K562 (cell line): ENCODE results near the gene NECTIN1. TPM values are rescaled to one million over a fixed set of nuclear protein-coding genes. Genes with fewer than 3 reads are reported as not detected.

Experiments used
- ATAC-seq: fragments of 200-7000 bp; cut with Tn5 transposase; 3 replicates; pipeline ENCODE4 v1.9.1; 2020; ENCODE audit warnings: moderate library complexity
- BruUV-seq: library from RNA; stranded (reverse); fragments of 400-500 nt; replicated peaks from 2 replicates; lab custom pipeline; 2021; lab: Mats Ljungman, UMichigan
- CTCF ChIA-PET: fragments of 300-600 bp; formaldehyde crosslinking; extraction: SDS; loops from one replicate; lab custom pipeline; 2021; ENCODE audit warnings: low intra/inter-chr PET ratio; lab: Yijun Ruan, JAX
- POLR2A ChIA-PET: fragments of 300-600, 350-650 bp; sonication (Branson Sonifier 250); formaldehyde crosslinking; extraction: SDS; loops from one replicate; lab custom pipeline; 2021; ENCODE audit warnings: antibody characterized with exemption, inconsistent platforms; lab: Yijun Ruan, JAX
- DNase-seq, 4 experiments: peaks; one replicate each; pipeline versions ENCODE4 v3.0.0 to v3.0.0-alpha.2; 2011 to 2018; ENCODE audit warnings: low spot score in 3 of 4, mixed read lengths in 3 of 4; ENCODE audit errors: extremely low read depth in 1 of 4
- FAIRE-seq: peaks from 2 replicates; lab custom pipeline; 2011; peaks lifted over from hg19 to GRCh38; lab: Jason Lieb, UNC
- H2AFZ ChIP-seq: 2 replicates; pipeline ENCODE4 v1.6.0; 2011; ENCODE audit warnings: low read depth, low read length, control low read depth, inconsistent platforms
- H3K27ac ChIP-seq: fragments of 200-600 bp; 3 replicates; pipeline ENCODE4 v1.8.0; 2011; ENCODE audit warnings: low read depth, mild to moderate bottlenecking, control low read depth, inconsistent platforms, low read length, moderate library complexity, mixed read lengths; ENCODE audit errors: extremely low read depth
- H3K27me3 ChIP-seq, 2 experiments: fragments of 300-600 bp in 1 of 2; 2 replicates in 1 of 2; 3 replicates in 1 of 2; pipeline versions ENCODE4 v1.6.0 to v1.8.0; 2011; ENCODE audit warnings: inconsistent platforms in 2 of 2, low read length in 2 of 2, mild to moderate bottlenecking in 1 of 2, mixed read lengths in 1 of 2, moderate library complexity in 1 of 2; ENCODE audit not compliant: control insufficient read depth in 2 of 2, insufficient read depth in 2 of 2
- H3K36me3 ChIP-seq: fragments of 300-600 bp; 3 replicates; pipeline ENCODE4 v1.8.0; 2011; ENCODE audit warnings: mild to moderate bottlenecking, low read length, inconsistent platforms; ENCODE audit not compliant: control insufficient read depth, insufficient read depth
- H3K4me1 ChIP-seq, 2 experiments: fragments of 200-600 bp in 1 of 2; replicated peaks in 1 of 2; 2 replicates in 1 of 2; 3 replicates in 1 of 2; pipeline versions ENCODE4 v1.5.1 to v1.8.0; 2011; ENCODE audit warnings: inconsistent platforms in 2 of 2, low read length in 2 of 2, mild to moderate bottlenecking in 1 of 2, mixed read lengths in 1 of 2, moderate library complexity in 1 of 2; ENCODE audit not compliant: control insufficient read depth in 2 of 2, insufficient read depth in 2 of 2
- H3K4me2 ChIP-seq: 2 replicates; pipeline ENCODE4 v1.6.1; 2011; ENCODE audit warnings: low read length, control low read depth, inconsistent platforms, mixed read lengths; ENCODE audit not compliant: insufficient read depth
- H3K4me3 ChIP-seq: fragments of 200-600 bp; sonication (generic), shearing (Covaris generic); 2 replicates; pipeline ENCODE4 v1.5.1; 2016; ENCODE audit warnings: control low read depth, inconsistent platforms
- H3K79me2 ChIP-seq: fragments of 200-600 bp; 3 replicates; pipeline ENCODE4 v1.8.0; 2011; ENCODE audit warnings: low read length, inconsistent platforms; ENCODE audit not compliant: control insufficient read depth, insufficient read depth
- H3K9ac ChIP-seq, 2 experiments: 2 replicates each; pipeline versions ENCODE4 v1.6.0 to v1.6.1; 2011; ENCODE audit warnings: low read depth in 2 of 2, low read length in 2 of 2, control low read depth in 1 of 2, inconsistent platforms in 1 of 2, mild to moderate bottlenecking in 1 of 2, mixed read lengths in 1 of 2; ENCODE audit not compliant: insufficient read depth in 1 of 2
- H3K9me1 ChIP-seq: one replicate; pipeline ENCODE4 v1.6.0; 2011; ENCODE audit warnings: inconsistent platforms, mild to moderate bottlenecking, low read length, moderate library complexity; ENCODE audit not compliant: control insufficient read depth, insufficient read depth
- H3K9me3 ChIP-seq: replicated peaks from 2 replicates; pipeline ENCODE4 v1.5.1; 2011; ENCODE audit warnings: low read depth, low read length, inconsistent platforms; ENCODE audit not compliant: control insufficient read depth, insufficient read depth
- H4K20me1 ChIP-seq: replicated peaks from 2 replicates; pipeline ENCODE4 v1.6.1; 2011; ENCODE audit warnings: low read length, inconsistent platforms, mixed read lengths; ENCODE audit not compliant: control insufficient read depth, insufficient read depth
- ATF1 ChIP-seq, 2 experiments: fragments of 450-650 bp in 1 of 2; IDR thresholded peaks; 2 replicates each; pipeline ENCODE4 v1.6.1; 2016; ENCODE audit warnings: missing compliant biosample characterization in 1 of 2, missing genetic modification characterization in 1 of 2
- ATF7 ChIP-seq: fragments of 450-650 bp; IDR thresholded peaks from 2 replicates; pipeline ENCODE4 v1.7.1; 2014; ENCODE audit warnings: mild to moderate bottlenecking, moderate library complexity
- BCL6 ChIP-seq: fragments of 250-450 bp; sonication (Bioruptor Pico); IDR thresholded peaks from 2 replicates; pipeline ENCODE4 v1.4.0; 2020
- E2F4 ChIP-seq: sonication (generic); formaldehyde crosslinking; IDR thresholded peaks from 2 replicates; pipeline ENCODE4 v1.8.0; 2022; ENCODE audit warnings: mild to moderate bottlenecking, low read depth, missing genetic modification reagents
- ILK ChIP-seq: fragments of 450-650 bp; IDR thresholded peaks from 2 replicates; pipeline ENCODE4 v1.6.1; 2016; ENCODE audit warnings: missing genetic modification characterization, low read depth, mild to moderate bottlenecking, missing compliant biosample characterization, moderate library complexity, borderline replicate concordance
- JUNB ChIP-seq: fragments of 450-650 bp; formaldehyde crosslinking; conservative IDR thresholded peaks from 2 replicates; pipeline ENCODE4 v1.4.0; 2020; ENCODE audit warnings: mild to moderate bottlenecking
- MTA3 ChIP-seq: fragments of 450-650 bp; formaldehyde crosslinking; IDR thresholded peaks from 2 replicates; pipeline ENCODE4 v1.6.1; 2017; ENCODE audit warnings: mild to moderate bottlenecking, borderline replicate concordance
- SRSF7 ChIP-seq: fragments of 200-400 bp; formaldehyde crosslinking; optimal IDR thresholded peaks from 2 replicates; pipeline ENCODE3; 2017; ENCODE audit warnings: mild to moderate bottlenecking, low read depth, low read length
- TFAP4 ChIP-seq: sonication (generic); formaldehyde crosslinking; IDR thresholded peaks from 2 replicates; pipeline ENCODE4 v1.8.0; 2022; ENCODE audit warnings: missing genetic modification reagents, mild to moderate bottlenecking, moderate library complexity, borderline replicate concordance
- ZBTB11 ChIP-seq, 3 experiments: fragments of 200-800 bp in 1 of 3; fragments of 250-450 bp in 1 of 3; fragments of 450-650 bp in 1 of 3; sonication (Bioruptor Pico) in 1 of 3; sonication (Bioruptor generic) in 1 of 3; formaldehyde crosslinking in 1 of 3; IDR thresholded peaks; 2 replicates each; pipeline versions ENCODE4 v1.6.1 to v1.8.0; 2016 to 2022; ENCODE audit warnings: mild to moderate bottlenecking in 2 of 3, missing genetic modification characterization in 2 of 3, missing compliant biosample characterization in 1 of 3, moderate library complexity in 1 of 3
- ZBTB33 ChIP-seq: sonication (generic); formaldehyde crosslinking; IDR thresholded peaks from 2 replicates; pipeline ENCODE4 v1.8.1; 2023; ENCODE audit warnings: mild to moderate bottlenecking, missing genetic modification reagents
- ZNF444 ChIP-seq: fragments of 250-450 bp; sonication (Bioruptor Pico); IDR thresholded peaks from 2 replicates; pipeline ENCODE4 v1.4.0; 2020; ENCODE audit warnings: mild to moderate bottlenecking, moderate library complexity
- ZNF507 ChIP-seq: conservative IDR thresholded peaks from 2 replicates; pipeline ENCODE4 v1.6.1; 2017; ENCODE audit warnings: missing genetic modification characterization, missing compliant biosample characterization
- ZNF561 ChIP-seq: fragments of 450-650 bp; formaldehyde crosslinking; conservative IDR thresholded peaks from 2 replicates; pipeline ENCODE4 v1.4.0; 2020; ENCODE audit warnings: mild to moderate bottlenecking, moderate library complexity
- ZNF780A ChIP-seq: fragments of 250-450 bp; sonication (Bioruptor Pico); IDR thresholded peaks from 2 replicates; pipeline ENCODE4 v1.5.0; 2021; ENCODE audit warnings: mild to moderate bottlenecking
- WGBS: fragments of 100-300 bp; shearing (Covaris generic); methylation state at CpG from one replicate; pipeline ENCODE4 v1.1.6; 2016; ENCODE audit warnings: low coverage, mixed read lengths; ENCODE audit not compliant: insufficient coverage; ENCODE audit errors: missing lambda C conversion rate; 5-methylcytosine and 5-hydroxymethylcytosine counted together
- in situ Hi-C: fragments of 300-500 bp; cut with MboI; formaldehyde crosslinking; loops from 4 replicates; pipeline ENCODE4 v1.15.0; 2018; ENCODE audit warnings: inconsistent platforms, mixed read lengths
- intact Hi-C: fragments of 100-400 bp; cut with micrococcal nuclease; formaldehyde crosslinking; loops from 2 replicates; pipeline ENCODE4 v1.14.2; 2022
- polyA plus RNA-seq, 8 experiments: library from polyadenylated mRNA; depleted of rRNA in 4 of 8; stranded (reverse) in 5 of 8; unstranded in 3 of 8; fragments of >200 nt; fragmentation: Nextera tagmentation in 2 of 8; fragmentation: Illumina TruSeq in 1 of 8; extraction: Ambion mirVana in 2 of 8; extraction: Trizol in 1 of 8; gene quantifications; 2 replicates each; pipeline versions ENCODE4 v1.2.1 to v1.2.3, GENCODE V29; 2011 to 2014; ENCODE audit warnings: inconsistent platforms in 1 of 8, missing spikeins in 1 of 8
- total RNA-seq, 7 experiments: library from RNA; depleted of rRNA in 6 of 7; stranded (reverse); fragments of >200 nt in 6 of 7; fragmentation: Illumina TruSeq in 2 of 7; extraction: Trizol in 2 of 7; gene quantifications; 2 replicates each; pipeline versions ENCODE4 v1.2.1 to v1.2.3, GENCODE V29; 2011 to 2021; ENCODE audit warnings: low replicate concordance in 1 of 7

NECTIN1 gene
- total and polyA plus RNA-seq, 9 of the 15 experiments (the other 6 are each of a cell fraction or from before 2014, with no cell fraction given) = 0.09 to 0.53 (median 0.23) TPM; not detected in 2

GRCh38 chr11:119669487-119669886 is 59.5 kb downstream of the NECTIN1 start:
- Histone ChIP-seq H3K27me3 (peaks cover 2 to 50% of the 10 kb centered on the region in 2 experiments), H3K4me3 (no peak overlapping the region), H3K36me3 (no peaks in the 10 kb centered on the region), H3K4me1 (peaks cover 4 to 12% of the 10 kb centered on the region in 2 experiments; a peak in 1 of 5 replicates), H3K9me3 (no peaks in the 10 kb centered on the region; the same call in 1 of the 2 replicates), H3K9ac (no peak overlapping the region), H4K20me1 (peaks cover 9% of the 10 kb centered on the region), H3K27ac (no peak overlapping the region), H3K9me1 (peaks cover 6% of the 10 kb centered on the region), H3K4me2 (no peak overlapping the region), H2AFZ (no peak overlapping the region), H3K79me2 (no peaks in the 10 kb centered on the region)
- no peak for FAIRE-seq
- no TSS peak for BruUV-seq
- ChIA-PET POLR2A (interaction anchor here (0.5 to 0.8 kb wide), 4 partner anchors 10 to 427 kb away, joined by 3 read pairs; no protein-coding TSS in a partner anchor), CTCF (no interaction called here)
- in situ Hi-C loops (loop anchor here (25.0 kb wide), 1 partner anchor 443 kb away; no protein-coding TSS in a partner anchor), intact Hi-C loops (loop anchor here (5.0 to 10.0 kb wide), 2 partner anchors 498 to 635 kb away; no protein-coding TSS in a partner anchor)
- WGBS = 2% methylated on average over 5 of the region's 5 CpGs
- no peak for ATAC-seq
- no peak for DNase-seq
- no peak for TF ChIP-seq ATF1 (CRISPR knock-in tag; IDR thresholded peaks at IDR 0.05)
- no peak for TF ChIP-seq ATF1 (tag; IDR thresholded peaks at IDR 0.05)
- no peak for TF ChIP-seq SRSF7
- TF ChIP-seq ZBTB33 (CRISPR knock-in tag) = no peak
- TF ChIP-seq ZNF507 (tag) = no peak
- no peak for TF ChIP-seq BCL6 (CRISPR knock-in tag)
- no peak for TF ChIP-seq ZNF561
- no peak for TF ChIP-seq TFAP4
- no peak for TF ChIP-seq ILK
- TF ChIP-seq MTA3 = no peak
- TF ChIP-seq ATF7 = no peak
- TF ChIP-seq E2F4 (CRISPR knock-in tag) = no peak
- TF ChIP-seq ZNF780A (CRISPR knock-in tag) = no peak
- TF ChIP-seq JUNB (CRISPR knock-in tag) = no peak
- no peak for TF ChIP-seq ZNF444 (CRISPR knock-in tag)
- TF ChIP-seq ZBTB11 (CRISPR knock-in tag; IDR thresholded peaks at IDR 0.05) = no peak
